K562 (cell line): ENCODE data around the gene IL27RA. TPM values are rescaled to one million over a fixed set of nuclear protein-coding genes. Genes with fewer than 3 reads are reported as not detected.

ENCODE experiments used
- HMG20A ChIP-seq: fragments of 450-650 bp; formaldehyde crosslinking; conservative IDR thresholded peaks from 2 replicates; pipeline ENCODE4 v1.4.0; 2020; ENCODE audit warnings: mild to moderate bottlenecking, mixed read lengths
- POLR2G ChIP-seq: fragments of 200-400 bp; formaldehyde crosslinking; IDR thresholded peaks from 2 replicates; pipeline ENCODE4 v1.6.1; 2017; ENCODE audit warnings: low read depth, mild to moderate bottlenecking, antibody characterized with exemption, low read length, moderate library complexity
- REST ChIP-seq, 2 experiments: fragments of 450-650 bp; formaldehyde crosslinking in 1 of 2; IDR thresholded peaks; 2 replicates each; pipeline versions ENCODE4 v1.4.0 to v1.6.1; 2014 to 2020; ENCODE audit warnings: mild to moderate bottlenecking in 2 of 2, borderline replicate concordance in 1 of 2, low read depth in 1 of 2
- RFX7 ChIP-seq: fragments of 250-450 bp; sonication (Bioruptor Pico); IDR thresholded peaks from 2 replicates; pipeline ENCODE4 v1.5.1; 2021; ENCODE audit warnings: mild to moderate bottlenecking
- SAFB2 ChIP-seq: fragments of 200-400 bp; formaldehyde crosslinking; IDR thresholded peaks from 2 replicates; pipeline ENCODE4 v1.6.1; 2018; ENCODE audit warnings: borderline replicate concordance, low read length, low read depth, moderate library complexity; ENCODE audit not compliant: severe bottlenecking
- STAT5B ChIP-seq: fragments of 250-450 bp; sonication (Bioruptor Pico); IDR thresholded peaks from 2 replicates; pipeline ENCODE4 v1.8.0; 2021; ENCODE audit warnings: mild to moderate bottlenecking, inconsistent platforms
- TFAP4 ChIP-seq: sonication (generic); formaldehyde crosslinking; IDR thresholded peaks from 2 replicates; pipeline ENCODE4 v1.8.0; 2022; ENCODE audit warnings: missing genetic modification reagents, mild to moderate bottlenecking, moderate library complexity, borderline replicate concordance
- THAP12 ChIP-seq: fragments of 250-450 bp; sonication (Bioruptor Pico); IDR thresholded peaks from 2 replicates; pipeline ENCODE4 v1.9.0; 2021; ENCODE audit warnings: mild to moderate bottlenecking, inconsistent platforms
- UBTF ChIP-seq, 2 experiments: IDR thresholded peaks; 2 replicates each; pipeline ENCODE4 v1.6.1; 2012; ENCODE audit warnings: improper control_type of control experiment in 2 of 2, low read depth in 2 of 2, low read length in 2 of 2, borderline replicate concordance in 1 of 2
- ZFX ChIP-seq: sonication (generic); formaldehyde crosslinking; IDR thresholded peaks from 2 replicates; pipeline ENCODE4 v1.8.0; 2022; ENCODE audit warnings: mild to moderate bottlenecking, missing genetic modification reagents, moderate library complexity
- ZNF134 ChIP-seq: fragments of 250-450 bp; sonication (Bioruptor Pico); conservative IDR thresholded peaks from 2 replicates; pipeline ENCODE4 v1.4.0; 2020
- ZNF668 ChIP-seq: fragments of 250-450 bp; sonication (Bioruptor Pico); IDR thresholded peaks from 2 replicates; pipeline ENCODE4 v1.8.0; 2022; ENCODE audit warnings: mild to moderate bottlenecking, inconsistent platforms
- polyA plus RNA-seq, 8 experiments: library from polyadenylated mRNA; depleted of rRNA in 4 of 8; stranded (reverse) in 5 of 8; unstranded in 3 of 8; fragments of >200 nt; fragmentation: Nextera tagmentation in 2 of 8; fragmentation: Illumina TruSeq in 1 of 8; extraction: Ambion mirVana in 2 of 8; extraction: Trizol in 1 of 8; gene quantifications; 2 replicates each; pipeline versions ENCODE4 v1.2.1 to v1.2.3, GENCODE V29; 2011 to 2014; ENCODE audit warnings: inconsistent platforms in 1 of 8, missing spikeins in 1 of 8
- total RNA-seq, 7 experiments: library from RNA; depleted of rRNA in 6 of 7; stranded (reverse); fragments of >200 nt in 6 of 7; fragmentation: Illumina TruSeq in 2 of 7; extraction: Trizol in 2 of 7; gene quantifications; 2 replicates each; pipeline versions ENCODE4 v1.2.1 to v1.2.3, GENCODE V29; 2011 to 2021; ENCODE audit warnings: low replicate concordance in 1 of 7

IL27RA gene
- total and polyA plus RNA-seq, 9 of the 15 experiments (the other 6 are each of a cell fraction or from before 2014, with no cell fraction given), result 1.9 to 15.9 (median 12.0) TPM

- TF ChIP-seq REST (IDR thresholded peaks at IDR 0.05; ENCODE audit: borderline replicate concordance) (peak; percentile 13; the same call in 1 of the 2 replicates), REST (CRISPR knock-in tag; IDR thresholded peaks at IDR 0.05; ENCODE audit: low read depth) (no peak), RFX7 (CRISPR knock-in tag) (no peak), ZFX (CRISPR knock-in tag) (peak; percentile 51), ZNF134 (CRISPR knock-in tag) (no peak), SAFB2 (no peak), TFAP4 (CRISPR knock-in tag) (peak; percentile 10; the same call in 1 of the 2 replicates), UBTF (IDR thresholded peaks at IDR 0.05; ENCODE audit: borderline replicate concordance in 1 of 2, low read depth in 2 of 2, low read length in 2 of 2) (no peak), STAT5B (CRISPR knock-in tag) (no peak), HMG20A (CRISPR knock-in tag) (no peak), ZNF668 (CRISPR knock-in tag) (no peak), POLR2G (peak; percentile 74), THAP12 (CRISPR knock-in tag) (no peak)
Measured at GRCh38 chr19:14081797-14082674, 50.5 kb downstream of the IL27RA start (continued).
